NT2/D1 (cell line): ENCODE data around the gene ZNF35.

ENCODE experiments used
- SUZ12 ChIP-seq: IDR thresholded peaks from 2 replicates; pipeline ENCODE4 v1.6.1; 2011; ENCODE audit not compliant: insufficient read length, insufficient read depth; ENCODE audit errors: extremely low read depth
- YY1 ChIP-seq: IDR thresholded peaks from 2 replicates; pipeline ENCODE4 v1.6.1; 2011; ENCODE audit not compliant: insufficient read length, insufficient read depth
- ZNF274 ChIP-seq: IDR thresholded peaks from 2 replicates; pipeline ENCODE4 v1.6.1; 2011; ENCODE audit warnings: mild to moderate bottlenecking, low read depth, low read length

- no peak for TF ChIP-seq ZNF274
- TF ChIP-seq YY1: no peak
- TF ChIP-seq SUZ12: no peak
Measured at GRCh38 chr3:44601749-44602148, 46.8 kb upstream of the ZNF35 start.
